H1 (cell line): ENCODE data around the gene TAGLN2. TPM values are rescaled to one million over a fixed set of nuclear protein-coding genes. Genes with fewer than 3 reads are reported as not detected.

Experiments used
- CTCF ChIA-PET: fragments of 300-600 bp; sonication (Branson Sonifier 250); formaldehyde crosslinking; loops from one replicate; lab custom pipeline; 2021; ENCODE audit not compliant: partially characterized antibody; lab: Charles Lee
- POLR2A ChIA-PET: fragments of 300-600 bp; sonication (Branson Sonifier 250); formaldehyde crosslinking; loops from one replicate; lab custom pipeline; 2021; ENCODE audit warnings: inconsistent platforms; ENCODE audit not compliant: partially characterized antibody; lab: Charles Lee
- DNase-seq, 2 experiments: peaks; one replicate each; pipeline versions ENCODE4 v3.0.0 to v3.0.0-alpha.2; 2010 to 2022; ENCODE audit warnings: low spot score in 2 of 2, low read depth in 1 of 2, mixed read lengths in 1 of 2
- FAIRE-seq: peaks from 2 replicates; lab custom pipeline; 2011; peaks lifted over from hg19 to GRCh38; lab: Jason Lieb, UNC
- H2AFZ ChIP-seq: 2 replicates; pipeline ENCODE4 v1.8.1; 2012; ENCODE audit warnings: low read length, inconsistent platforms
- H2AK5ac ChIP-seq: 2 replicates; pipeline ENCODE4 v1.6.1; 2013; ENCODE audit warnings: low read depth, low read length
- H2BK120ac ChIP-seq: replicated peaks from 2 replicates; pipeline ENCODE3; 2013; ENCODE audit warnings: low read depth, low read length, inconsistent platforms
- H2BK12ac ChIP-seq: 2 replicates; pipeline ENCODE4 v1.6.1; 2013; ENCODE audit warnings: low read depth, low read length
- H2BK15ac ChIP-seq: 2 replicates; pipeline ENCODE4 v1.6.1; 2013; ENCODE audit warnings: low read length
- H2BK20ac ChIP-seq: 2 replicates; pipeline ENCODE4 v1.6.1; 2013; ENCODE audit warnings: low read length
- H2BK5ac ChIP-seq: 2 replicates; pipeline ENCODE4 v1.6.1; 2013; ENCODE audit warnings: low read depth, low read length
- H3K14ac ChIP-seq: 2 replicates; pipeline ENCODE4 v1.6.1; 2013; ENCODE audit warnings: inconsistent platforms; ENCODE audit not compliant: insufficient read length
- H3K18ac ChIP-seq: 2 replicates; pipeline ENCODE4 v1.6.1; 2013; ENCODE audit warnings: low read length; ENCODE audit errors: extremely low read depth
- H3K23ac ChIP-seq: 2 replicates; pipeline ENCODE4 v1.6.1; 2013; ENCODE audit warnings: inconsistent platforms; ENCODE audit not compliant: insufficient read length
- H3K23me2 ChIP-seq: 2 replicates; pipeline ENCODE4 v1.6.1; 2013; ENCODE audit warnings: low read depth, low read length
- H3K27ac ChIP-seq: 2 replicates; pipeline ENCODE4 v1.6.1; 2011; ENCODE audit warnings: low read depth, low read length, inconsistent platforms
- H3K27me3 ChIP-seq, 4 experiments: replicated peaks in 1 of 4; 1 replicate in 1 of 4; 2 replicates in 3 of 4; pipeline versions ENCODE4 v1.6.1 to v1.8.1; 2011 to 2013; ENCODE audit warnings: low read length in 3 of 4, mild to moderate bottlenecking in 3 of 4, inconsistent platforms in 2 of 4, mixed read lengths in 2 of 4, moderate library complexity in 1 of 4; ENCODE audit not compliant: control insufficient read depth in 3 of 4, insufficient read depth in 3 of 4; ENCODE audit errors: extremely low read depth in 1 of 4
- H3K36me3 ChIP-seq, 4 experiments: 2 replicates each; pipeline versions ENCODE4 v1.6.1 to v1.8.1; 2011 to 2013; ENCODE audit warnings: mild to moderate bottlenecking in 4 of 4, low read length in 3 of 4, moderate library complexity in 2 of 4, control low read depth in 1 of 4, inconsistent platforms in 1 of 4; ENCODE audit not compliant: insufficient read depth in 4 of 4, control insufficient read depth in 2 of 4
- H3K4ac ChIP-seq: replicated peaks from 2 replicates; pipeline ENCODE3; 2013; ENCODE audit warnings: low read length, low read depth, mixed read lengths, inconsistent platforms; ENCODE audit not compliant: insufficient read length
- H3K4me1 ChIP-seq, 4 experiments: replicated peaks in 1 of 4; 1 replicate in 1 of 4; 2 replicates in 3 of 4; pipeline versions ENCODE4 v1.6.1 to v1.8.1; 2011 to 2013; ENCODE audit warnings: low read length in 3 of 4, inconsistent platforms in 2 of 4, mixed read lengths in 1 of 4; ENCODE audit not compliant: insufficient read depth in 4 of 4, control insufficient read depth in 3 of 4
- H3K4me2 ChIP-seq, 2 experiments: 2 replicates each; pipeline versions ENCODE4 v1.6.1 to v1.8.1; 2011 to 2013; ENCODE audit warnings: low read depth in 2 of 2, low read length in 2 of 2, control low read depth in 1 of 2, inconsistent platforms in 1 of 2, mild to moderate bottlenecking in 1 of 2; ENCODE audit not compliant: insufficient read depth in 1 of 2
- H3K4me3 ChIP-seq, 4 experiments: fragments of 200-600, 300-600 bp in 1 of 4; sonication (generic), shearing (Covaris generic), sonication (Bioruptor Twin) in 1 of 4; 2 replicates each; pipeline versions ENCODE4 v1.5.1 to v1.8.1; 2011 to 2016; ENCODE audit warnings: low read length in 4 of 4, low read depth in 3 of 4, control low read depth in 2 of 4, inconsistent platforms in 2 of 4, mild to moderate bottlenecking in 2 of 4, mixed read lengths in 1 of 4, moderate library complexity in 1 of 4; ENCODE audit not compliant: insufficient read depth in 2 of 4; ENCODE audit errors: extremely low read depth in 1 of 4
- H3K56ac ChIP-seq: replicated peaks from 2 replicates; pipeline ENCODE3; 2013; ENCODE audit warnings: low read depth, mild to moderate bottlenecking, mixed read lengths, low read length, inconsistent platforms; ENCODE audit not compliant: insufficient read length
- H3K79me1 ChIP-seq: 2 replicates; pipeline ENCODE4 v1.6.1; 2013; ENCODE audit warnings: low read depth, low read length, control low read depth
- H3K79me2 ChIP-seq, 2 experiments: 2 replicates each; pipeline versions ENCODE4 v1.6.1 to v1.8.1; 2012 to 2013; ENCODE audit warnings: low read length in 2 of 2, mild to moderate bottlenecking in 2 of 2, inconsistent platforms in 1 of 2; ENCODE audit not compliant: insufficient read depth in 2 of 2, control insufficient read depth in 1 of 2
- H3K9ac ChIP-seq, 4 experiments: replicated peaks in 1 of 4; 1 replicate in 1 of 4; 2 replicates in 3 of 4; pipeline versions ENCODE4 v1.6.1 to v1.8.1; 2011 to 2013; ENCODE audit warnings: low read depth in 3 of 4, low read length in 3 of 4, control low read depth in 2 of 4, mild to moderate bottlenecking in 2 of 4, moderate library complexity in 2 of 4, inconsistent platforms in 1 of 4; ENCODE audit errors: extremely low read depth in 1 of 4
- H3K9me3 ChIP-seq, 2 experiments: 2 replicates each; pipeline versions ENCODE4 v1.6.1 to v1.8.1; 2012 to 2013; ENCODE audit warnings: mild to moderate bottlenecking in 2 of 2, moderate library complexity in 2 of 2, control low read depth in 1 of 2, inconsistent platforms in 1 of 2, low read depth in 1 of 2, low read length in 1 of 2, mixed read lengths in 1 of 2; ENCODE audit not compliant: insufficient read depth in 2 of 2
- H4K20me1 ChIP-seq, 2 experiments: replicated peaks in 1 of 2; 2 replicates each; pipeline versions ENCODE3 to v1.8.1; 2011 to 2013; ENCODE audit warnings: inconsistent platforms in 2 of 2, low read length in 2 of 2, mild to moderate bottlenecking in 1 of 2; ENCODE audit not compliant: insufficient read depth in 2 of 2, control insufficient read depth in 1 of 2
- H4K5ac ChIP-seq: 2 replicates; pipeline ENCODE4 v1.6.1; 2013; ENCODE audit warnings: low read length, low read depth, mixed read lengths, inconsistent platforms; ENCODE audit not compliant: insufficient read length
- H4K8ac ChIP-seq: 2 replicates; pipeline ENCODE4 v1.8.0; 2013; ENCODE audit warnings: mild to moderate bottlenecking, moderate library complexity, low read length, inconsistent platforms; ENCODE audit not compliant: insufficient read depth; ENCODE audit errors: extremely low read depth
- H4K91ac ChIP-seq: replicated peaks from 2 replicates; pipeline ENCODE3; 2013; ENCODE audit warnings: low read length, mixed read lengths, inconsistent platforms; ENCODE audit not compliant: insufficient read length
- JUND ChIP-seq: IDR thresholded peaks from 2 replicates; pipeline ENCODE4 v1.6.1; 2011; ENCODE audit warnings: mild to moderate bottlenecking, improper control_type of control experiment, low read length
- SIRT6 ChIP-seq: IDR thresholded peaks from one replicate; pipeline ENCODE4 v1.7.1; 2012; ENCODE audit warnings: low read length, inconsistent platforms
- SP1 ChIP-seq: IDR thresholded peaks from 2 replicates; pipeline ENCODE4 v1.6.1; 2011; ENCODE audit warnings: low read depth, low read length
- TBP ChIP-seq: IDR thresholded peaks from 2 replicates; pipeline ENCODE4 v1.6.1; 2011; ENCODE audit warnings: low read depth, low read length, improper control_type of control experiment
- TEAD4 ChIP-seq: IDR thresholded peaks from 2 replicates; pipeline ENCODE4 v1.6.1; 2012; ENCODE audit warnings: low read depth, low read length, inconsistent platforms, mixed read lengths
- WGBS, 2 experiments: shearing (Covaris generic) in 1 of 2; methylation state at CpG; one replicate each; pipeline versions ENCODE4 v1.1.6 to v1.1.7; 2013 to 2015; ENCODE audit warnings: low lambda C conversion rate in 2 of 2, mixed read lengths in 2 of 2, inconsistent platforms in 1 of 2, low coverage in 1 of 2, missing lambda C conversion rate in 1 of 2; ENCODE audit not compliant: insufficient replicate concordance in 2 of 2, insufficient coverage in 1 of 2, insufficient read length in 1 of 2; ENCODE audit errors: extremely low coverage in 1 of 2, missing lambda C conversion rate in 1 of 2; 5-methylcytosine and 5-hydroxymethylcytosine counted together
- polyA plus RNA-seq, 7 experiments: library from polyadenylated mRNA; depleted of rRNA in 3 of 7; stranded (reverse) in 5 of 7; unstranded in 2 of 7; fragments of >200 nt in 5 of 7; fragments of 200-250 nt in 2 of 7; gene quantifications; 1 replicate in 5 of 7; 2 replicates in 1 of 7; 4 replicates in 1 of 7; pipeline versions ENCODE4 v1.2.1 to v1.2.3, GENCODE V29; 2011 to 2013; ENCODE audit warnings: missing spikeins in 2 of 7, mixed read lengths in 2 of 7
- total RNA-seq: library from RNA; stranded (reverse); fragmentation: NEBNext Ultra II Directional; extraction: Animal tissue kit (Norgen Biotek cat#: 25700); gene quantifications from 2 replicates; pipeline ENCODE4 v1.2.1, GENCODE V29; 2021

Gene TAGLN2
- total and polyA plus RNA-seq, 2 of the 8 experiments (the other 6 are each of a cell fraction or from before 2014, with no cell fraction given): 93.0 to 114 TPM

DNA sequence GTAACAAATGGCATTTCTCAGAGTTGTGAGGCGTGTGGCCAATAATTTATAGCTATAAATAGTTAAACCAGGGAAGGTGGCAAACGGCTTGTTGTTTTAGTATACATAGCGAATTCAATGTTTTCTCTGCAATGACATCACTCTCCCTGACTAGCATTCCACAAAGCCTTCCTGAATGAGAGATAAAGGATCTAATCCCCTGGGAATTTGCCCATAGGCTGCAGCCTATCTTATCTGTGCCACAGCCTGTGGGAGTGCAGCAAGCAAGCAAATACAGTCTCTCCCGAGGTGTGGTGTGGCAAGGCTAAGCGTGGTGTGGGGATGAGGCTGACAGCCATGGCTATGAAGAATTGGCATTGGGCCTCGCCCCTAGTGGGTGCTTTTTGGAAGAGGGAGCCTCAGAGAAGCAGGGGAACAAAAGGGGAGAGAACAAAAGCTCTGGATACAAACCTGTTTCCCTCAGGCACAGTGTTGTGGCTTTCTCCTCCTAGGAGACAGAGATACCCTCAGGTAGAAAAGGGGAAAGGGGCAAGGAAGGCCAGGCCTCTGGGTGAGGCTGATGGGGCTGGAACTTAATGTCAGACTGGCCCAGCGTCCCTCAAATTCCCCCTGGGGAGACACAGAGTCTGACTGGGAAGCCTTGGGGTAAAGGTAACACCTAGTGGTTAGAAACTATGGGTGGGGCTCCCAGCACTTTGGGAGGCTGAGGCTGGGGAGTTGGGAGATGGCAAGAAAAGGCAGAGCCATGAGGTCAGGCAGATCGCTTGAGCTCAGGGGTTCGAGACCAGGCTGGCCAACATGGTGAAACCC lies 8.9 kb downstream of the TAGLN2 start:
- H4K8ac ChIP-seq: peak overlapping the region; percentile 81; the same call in 1 of the 2 replicates
- H3K18ac ChIP-seq: no peak overlapping the region; the same call in 1 of the 2 replicates
- H3K14ac ChIP-seq: no peak overlapping the region
- peak overlapping the region; percentile 75 for H3K4ac ChIP-seq
- CTCF ChIA-PET: interaction anchor here (0.6 to 7.5 kb wide), 15 partner anchors 7 to 126 kb away, joined by 3 to 43 read pairs (median 4); partner anchors contain the start of genes FCRL6 and IGSF9
- H2BK12ac ChIP-seq: 0 out of 2 replicates have a peak overlapping the region, but pooled peaks have one; percentile 52
- peak overlapping the region; percentile 58 for H3K27ac ChIP-seq
- H3K79me2 ChIP-seq: 0 out of 4 replicates have a peak, but pooled peaks cover 0 to 2% of the 10 kb centered on the region in 2 experiments
- no peak overlapping the region for H4K91ac ChIP-seq
- 73% methylated on average over 9 of the region's 9 CpGs; no CpG with 5 or more reads in 1 of the 2 experiments for WGBS, 2 experiments
- peak overlapping the region in 1 of 2 experiments; percentile 6; a peak in 1 of 4 replicates for H3K4me2 ChIP-seq
- TF ChIP-seq TEAD4 (peak; percentile 23; the same call in 1 of the 2 replicates), TBP (no peak), JUND (0 out of 2 replicates have a peak, but pooled peaks have one; percentile 54), SIRT6 (no peak), SP1 (no peak)
- no peaks in the 10 kb centered on the region for H3K9me3 ChIP-seq
- peak overlapping the region; percentile 10; the same call in 1 of the 2 replicates for H2AK5ac ChIP-seq
- peaks cover 0 to 16% (median 2%) of the 10 kb centered on the region in 4 experiments; a peak in 4 of 8 replicates for H3K36me3 ChIP-seq
- no peak overlapping the region for H3K23ac ChIP-seq
- H2BK5ac ChIP-seq: no peak overlapping the region; the same call in 1 of the 2 replicates
- H2BK15ac ChIP-seq: peak overlapping the region; percentile 65; the same call in 1 of the 2 replicates
- no peaks in the 10 kb centered on the region for H3K79me1 ChIP-seq
- no peak overlapping the region for H2BK120ac ChIP-seq
- H3K9ac ChIP-seq: peak overlapping the region in 2 of 4 experiments; percentile 42 to 48; a peak in 4 of 7 replicates
- no peaks in the 10 kb centered on the region for H3K23me2 ChIP-seq
- POLR2A ChIA-PET: interaction anchor here (1.1 to 3.0 kb wide), 4 partner anchors 8 to 114 kb away, joined by 3 to 14 read pairs (median 4); partner anchors contain the start of genes CFAP45 and TAGLN2
- H2BK20ac ChIP-seq: peak overlapping the region; percentile 6; the same call in 1 of the 2 replicates
- no peaks in the 10 kb centered on the region for H4K20me1 ChIP-seq
- H3K27me3 ChIP-seq: no peaks in the 10 kb centered on the region
- H3K4me1 ChIP-seq: peaks cover 9 to 23% (median 15%) of the 10 kb centered on the region in 4 experiments
- FAIRE-seq: no peak
- no peak overlapping the region for H2AFZ ChIP-seq
- H3K4me3 ChIP-seq: no peak overlapping the region
- no peak overlapping the region for H3K56ac ChIP-seq
- H4K5ac ChIP-seq: no peak overlapping the region
- DNase-seq: no peak
